Measurements from ENCODE around the gene KRTAP11-1.

KRTAP11-1 gene, protein sequence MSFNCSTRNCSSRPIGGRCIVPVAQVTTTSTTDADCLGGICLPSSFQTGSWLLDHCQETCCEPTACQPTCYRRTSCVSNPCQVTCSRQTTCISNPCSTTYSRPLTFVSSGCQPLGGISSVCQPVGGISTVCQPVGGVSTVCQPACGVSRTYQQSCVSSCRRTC

DNA sequence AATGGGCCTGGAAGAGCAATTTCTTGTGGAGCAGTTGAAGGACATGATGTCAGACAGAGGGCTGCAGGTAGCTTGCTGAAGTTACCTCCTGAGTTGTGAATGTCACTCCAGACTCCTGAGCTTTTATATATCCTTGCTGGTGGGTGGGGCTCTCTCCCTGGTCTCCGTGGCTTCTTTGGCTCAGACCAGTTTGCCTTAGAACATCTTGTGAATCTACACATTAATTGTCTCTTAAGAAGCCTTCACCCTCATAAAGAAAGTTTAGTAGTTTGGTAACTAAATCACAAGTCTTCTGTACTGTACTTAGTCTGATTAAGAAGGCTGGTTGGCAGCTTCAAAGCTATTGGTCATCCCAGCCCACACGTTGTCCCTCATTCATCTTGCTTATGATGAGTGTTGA, at the start of gene KRTAP11-1:
TSS of gene KRTAP11-1 (minus strand) at position 101 of the 400 bp plus-strand sequence. CDS start at position 45, 56 bp downstream.
- no peak for TF ChIP-seq POLR2AphosphoS5 (IDR thresholded peaks at IDR 0.05; ENCODE audit: borderline replicate concordance, low read depth, low read length)
- Histone ChIP-seq H3K4me3 (no peak within 1 kb of the TSS), H3K9ac (ENCODE audit: insufficient read length) (no peak within 1 kb of the TSS), H3K9me3 (ENCODE audit: low read depth, low read length) (no peaks in the 10 kb centered on the region), H3K36me3 (ENCODE audit: insufficient read depth, low read length) (no peaks in the 10 kb centered on the region), H3K27ac (no peak within 1 kb of the TSS)
- DNase-seq (ENCODE audit: low read depth, low spot score) = no peak

GRCh38 chr21:30924146-30924700, 42.8 kb upstream of the KRTAP11-1 start:
- TF ChIP-seq FOXP2 (optimal IDR thresholded peaks at IDR 0.05; ENCODE audit: control extremely low read depth, extremely low read length, insufficient read depth) (no peak), POLR2AphosphoS5 (IDR thresholded peaks at IDR 0.05; ENCODE audit: borderline replicate concordance, low read depth, low read length) (no peak), EZH2 (IDR thresholded peaks at IDR 0.05) (no peak)
- no peak overlapping the region for H3K27ac ChIP-seq
- no peak overlapping the region for H3K4me3 ChIP-seq
- no peak for DNase-seq (ENCODE audit: low read depth, low spot score)
- no peaks in the 10 kb centered on the region for H3K36me3 ChIP-seq (ENCODE audit: insufficient read depth, low read length)
- no peak overlapping the region for H3K9ac ChIP-seq (ENCODE audit: insufficient read length)
- no peaks in the 10 kb centered on the region for H3K9me3 ChIP-seq (ENCODE audit: low read depth, low read length)

- Histone ChIP-seq H3K36me3 (ENCODE audit: insufficient read depth, low read length) (no peaks in the 10 kb centered on the region), H3K9me3 (ENCODE audit: low read depth, low read length) (no peaks in the 10 kb centered on the region), H3K27ac (no peak overlapping the region), H3K4me3 (no peak overlapping the region), H3K9ac (ENCODE audit: insufficient read length) (no peak overlapping the region)
- TF ChIP-seq FOXP2 (optimal IDR thresholded peaks at IDR 0.05; ENCODE audit: control extremely low read depth, extremely low read length, insufficient read depth) (no peak), POLR2AphosphoS5 (IDR thresholded peaks at IDR 0.05; ENCODE audit: borderline replicate concordance, low read depth, low read length) (no peak), EZH2 (IDR thresholded peaks at IDR 0.05) (no peak)
- DNase-seq (ENCODE audit: low read depth, low spot score) = no peak
Measured at GRCh38 chr21:30921129-30921528, 39.7 kb upstream of the KRTAP11-1 start.

GRCh38 chr21:30917557-30917956, 36.2 kb upstream of the KRTAP11-1 start:
- TF ChIP-seq FOXP2 (optimal IDR thresholded peaks at IDR 0.05; ENCODE audit: control extremely low read depth, extremely low read length, insufficient read depth) = no peak
- TF ChIP-seq EZH2 (IDR thresholded peaks at IDR 0.05) = no peak
- no peak for TF ChIP-seq POLR2AphosphoS5 (IDR thresholded peaks at IDR 0.05; ENCODE audit: borderline replicate concordance, low read depth, low read length)
- no peak overlapping the region for H3K27ac ChIP-seq
- no peaks in the 10 kb centered on the region for H3K9me3 ChIP-seq (ENCODE audit: low read depth, low read length)

GRCh38 chr21:30900881-30901280, 19.5 kb upstream of the KRTAP11-1 start:
- DNase-seq (ENCODE audit: low read depth, low spot score) = no peak
- H3K27ac ChIP-seq = no peak overlapping the region
- no peak for TF ChIP-seq FOXP2 (optimal IDR thresholded peaks at IDR 0.05; ENCODE audit: control extremely low read depth, extremely low read length, insufficient read depth)
- no peak for TF ChIP-seq EZH2 (IDR thresholded peaks at IDR 0.05)
- TF ChIP-seq POLR2AphosphoS5 (IDR thresholded peaks at IDR 0.05; ENCODE audit: borderline replicate concordance, low read depth, low read length) = no peak
- H3K9me3 ChIP-seq (ENCODE audit: low read depth, low read length) = no peaks in the 10 kb centered on the region
- no peak overlapping the region for H3K9ac ChIP-seq (ENCODE audit: insufficient read length)
- H3K4me3 ChIP-seq = no peak overlapping the region
- no peaks in the 10 kb centered on the region for H3K36me3 ChIP-seq (ENCODE audit: insufficient read depth, low read length)

More at GRCh38 chr21:30917557-30917956, 36.2 kb upstream of the KRTAP11-1 start:
- DNase-seq (ENCODE audit: low read depth, low spot score) = no peak
- H3K4me3 ChIP-seq = no peak overlapping the region
- H3K36me3 ChIP-seq (ENCODE audit: insufficient read depth, low read length) = no peaks in the 10 kb centered on the region
- no peak overlapping the region for H3K9ac ChIP-seq (ENCODE audit: insufficient read length)

- TF ChIP-seq FOXP2 (optimal IDR thresholded peaks at IDR 0.05; ENCODE audit: control extremely low read depth, extremely low read length, insufficient read depth) = no peak
- no peak for TF ChIP-seq EZH2 (IDR thresholded peaks at IDR 0.05)
- no peak for TF ChIP-seq POLR2AphosphoS5 (IDR thresholded peaks at IDR 0.05; ENCODE audit: borderline replicate concordance, low read depth, low read length)
- no peak for DNase-seq (ENCODE audit: low read depth, low spot score)
Measured at GRCh38 chr21:30882866-30883597, 1.7 kb upstream of the KRTAP11-1 start.

GRCh38 chr21:30880914-30881313, 466 bp downstream of the KRTAP11-1 start:
- H3K4me3 ChIP-seq = no peak overlapping the region
- no peaks in the 10 kb centered on the region for H3K36me3 ChIP-seq (ENCODE audit: insufficient read depth, low read length)
- no peak overlapping the region for H3K27ac ChIP-seq
- TF ChIP-seq FOXP2 (optimal IDR thresholded peaks at IDR 0.05; ENCODE audit: control extremely low read depth, extremely low read length, insufficient read depth) = no peak
- no peak for TF ChIP-seq POLR2AphosphoS5 (IDR thresholded peaks at IDR 0.05; ENCODE audit: borderline replicate concordance, low read depth, low read length)
- no peak for TF ChIP-seq EZH2 (IDR thresholded peaks at IDR 0.05)
- H3K9ac ChIP-seq (ENCODE audit: insufficient read length) = no peak overlapping the region
- H3K9me3 ChIP-seq (ENCODE audit: low read depth, low read length) = no peaks in the 10 kb centered on the region
- DNase-seq (ENCODE audit: low read depth, low spot score) = no peak

More at GRCh38 chr21:30882866-30883597, 1.7 kb upstream of the KRTAP11-1 start:
- Histone ChIP-seq H3K36me3 (ENCODE audit: insufficient read depth, low read length) (no peaks in the 10 kb centered on the region), H3K27ac (no peak overlapping the region), H3K4me3 (no peak overlapping the region), H3K9ac (ENCODE audit: insufficient read length) (no peak overlapping the region), H3K9me3 (ENCODE audit: low read depth, low read length) (no peaks in the 10 kb centered on the region)

DNA sequence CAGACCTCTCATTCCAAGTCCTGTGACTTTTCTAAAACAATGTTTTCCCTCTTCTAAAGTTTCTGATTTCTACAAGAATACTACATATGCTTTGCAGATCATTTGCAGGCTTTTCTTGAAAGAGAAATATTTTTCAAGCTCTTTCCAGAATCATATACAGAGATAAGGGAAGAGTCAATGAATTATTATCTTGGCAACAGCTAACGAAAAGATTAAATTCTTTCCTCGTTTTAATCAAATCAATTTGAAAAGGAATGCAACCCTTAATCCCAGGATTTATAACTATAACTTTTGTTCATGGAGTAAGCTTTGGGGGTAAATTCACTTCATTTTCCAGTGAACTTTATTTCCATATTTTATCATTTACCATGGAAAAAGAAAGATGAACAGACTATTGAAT, 6.9 kb downstream of the KRTAP11-1 start:
- no peak for DNase-seq (ENCODE audit: low read depth, low spot score)
- Histone ChIP-seq H3K36me3 (ENCODE audit: insufficient read depth, low read length) (no peaks in the 10 kb centered on the region), H3K27ac (no peak overlapping the region), H3K4me3 (no peak overlapping the region), H3K9ac (ENCODE audit: insufficient read length) (no peak overlapping the region), H3K9me3 (ENCODE audit: low read depth, low read length) (no peaks in the 10 kb centered on the region)
- TF ChIP-seq EZH2 (IDR thresholded peaks at IDR 0.05) (no peak), POLR2AphosphoS5 (IDR thresholded peaks at IDR 0.05; ENCODE audit: borderline replicate concordance, low read depth, low read length) (no peak)
